Esophagus muscularis mucosa (tissue), 4 donors: Measurements from ENCODE around the gene CD72. TPM values are rescaled to one million over a fixed set of nuclear protein-coding genes. Genes with fewer than 3 reads are reported as not detected.
A peak's percentile ranks its signal among the peaks of the same experiment; 100 is the strongest.

Source experiments
- DNase-seq: peaks from one replicate; pipeline ENCODE4 v3.0.0-alpha.2; 2017; ENCODE audit errors: extremely low spot score
- H3K27ac ChIP-seq, 4 donors: fragments of 200-600 bp; sonication (generic); replicated peaks in 1 of 4; 1 replicate in 3 of 4; 2 replicates in 1 of 4; pipeline ENCODE4 v1.5.1; 2016 to 2019; ENCODE audit warnings: mild to moderate bottlenecking in 1 of 4
- H3K27me3 ChIP-seq, 4 donors: fragments of 200-600 bp; sonication (generic); one replicate each; pipeline versions ENCODE4 v1.5.1 to v1.6.0; 2016 to 2019
- H3K36me3 ChIP-seq, 4 donors: fragments of 200-600 bp; sonication (generic); one replicate each; pipeline ENCODE4 v1.5.1; 2016 to 2019
- H3K4me1 ChIP-seq, 4 donors: fragments of 200-600 bp; sonication (generic); one replicate each; pipeline ENCODE4 v1.5.1; 2016 to 2019
- H3K4me3 ChIP-seq, 4 donors: fragments of 200-600 bp; sonication (generic); 1 replicate in 2 of 4; 2 replicates in 2 of 4; pipeline ENCODE4 v1.5.1; 2016 to 2019; ENCODE audit warnings: mild to moderate bottlenecking in 4 of 4, moderate library complexity in 1 of 4
- H3K9me3 ChIP-seq, 4 donors: fragments of 200-600 bp; sonication (generic); 1 replicate in 3 of 4; 2 replicates in 1 of 4; pipeline ENCODE4 v1.5.1; 2016 to 2019
- CTCF ChIP-seq, 3 experiments: fragments of 200-600 bp in 2 of 3; fragments of 450-650 bp in 1 of 3; sonication (generic) in 2 of 3; IDR thresholded peaks; one replicate each; pipeline ENCODE4 v1.5.1; 2017 to 2019; ENCODE audit warnings: antibody characterized with exemption in 3 of 3, mild to moderate bottlenecking in 2 of 3, moderate library complexity in 1 of 3
- EP300 ChIP-seq: sonication (generic); formaldehyde crosslinking; IDR thresholded peaks from one replicate; pipeline ENCODE4 v1.6.1; 2017; ENCODE audit warnings: antibody characterized with exemption
- POLR2A ChIP-seq: fragments of 450-650 bp; IDR thresholded peaks from one replicate; pipeline ENCODE4 v1.6.1; 2017; ENCODE audit warnings: antibody characterized with exemption, moderate library complexity, mild to moderate bottlenecking, low read depth
- POLR2AphosphoS5 ChIP-seq, 2 donors: sonication (generic); formaldehyde crosslinking; IDR thresholded peaks; one replicate each; pipeline ENCODE4 v1.6.1; 2017; ENCODE audit warnings: antibody characterized with exemption in 2 of 2
- WGBS: methylation state at CpG from one replicate; pipeline ENCODE4 v1.1.5; 2018; 5-methylcytosine and 5-hydroxymethylcytosine counted together
- intact Hi-C: fragments of 100-400 bp; cut with DNase I; formaldehyde crosslinking; loops from one replicate; pipeline ENCODE4 v1.15.1; 2023
- total RNA-seq, 4 donors: library from RNA; depleted of rRNA; stranded (reverse); fragments of >200 nt; gene quantifications; one replicate each; pipeline versions ENCODE4 v1.1.0 to v1.2.1, GENCODE V29; 2016

The CD72 gene
- total RNA-seq, 4 donors from 2014 or later, result 1.4 to 2.2 TPM; not detected in 2

- H3K4me1 ChIP-seq, result peaks cover 28 to 52% (median 48%) of the 10 kb centered on the region in 4 donors
- H3K36me3 ChIP-seq, result peaks cover 9 to 32% (median 28%) of the 10 kb centered on the region in 4 donors
- TF ChIP-seq CTCF (IDR thresholded peaks at IDR 0.05), result no peak
- peak; percentile 53 to 67 for TF ChIP-seq POLR2AphosphoS5 (IDR thresholded peaks at IDR 0.05)
- no peak for TF ChIP-seq EP300
- H3K27me3 ChIP-seq, result no peaks in the 10 kb centered on the region
- H3K4me3 ChIP-seq, result no peak overlapping the region
- DNase-seq, result no peak
- H3K27ac ChIP-seq, result peak overlapping the region; percentile 77 to 84 (median 80)
- 54% methylated on average over 7 of the region's 7 CpGs for WGBS
- H3K9me3 ChIP-seq, result no peaks in the 10 kb centered on the region
- intact Hi-C loops, result loop anchor here (5.0 kb wide), 1 partner anchor 38 kb away; no protein-coding TSS in a partner anchor
Observed at GRCh38 chr9:35564658-35565061, 53.6 kb downstream of the CD72 start.

- H3K4me3 ChIP-seq, result peak overlapping the region; percentile 19 to 44 (median 22)
- DNase-seq, result no peak
- peaks cover 16 to 41% (median 37%) of the 10 kb centered on the region in 4 donors for H3K36me3 ChIP-seq
- WGBS, result 25% methylated on average over 13 of the region's 14 CpGs
- peak; percentile 22 to 66 for TF ChIP-seq POLR2AphosphoS5 (IDR thresholded peaks at IDR 0.05)
- no peak for TF ChIP-seq POLR2A
- peak overlapping the region; percentile 77 to 84 (median 80) for H3K27ac ChIP-seq
- H3K9me3 ChIP-seq, result no peaks in the 10 kb centered on the region
- peaks cover 28 to 52% (median 48%) of the 10 kb centered on the region in 4 donors for H3K4me1 ChIP-seq
- H3K27me3 ChIP-seq, result no peaks in the 10 kb centered on the region
- intact Hi-C loops, result loop anchor here (5.0 kb wide), 1 partner anchor 39 kb away; no protein-coding TSS in a partner anchor
Observed at GRCh38 chr9:35563791-35564197, 54.4 kb downstream of the CD72 start.

DNA sequence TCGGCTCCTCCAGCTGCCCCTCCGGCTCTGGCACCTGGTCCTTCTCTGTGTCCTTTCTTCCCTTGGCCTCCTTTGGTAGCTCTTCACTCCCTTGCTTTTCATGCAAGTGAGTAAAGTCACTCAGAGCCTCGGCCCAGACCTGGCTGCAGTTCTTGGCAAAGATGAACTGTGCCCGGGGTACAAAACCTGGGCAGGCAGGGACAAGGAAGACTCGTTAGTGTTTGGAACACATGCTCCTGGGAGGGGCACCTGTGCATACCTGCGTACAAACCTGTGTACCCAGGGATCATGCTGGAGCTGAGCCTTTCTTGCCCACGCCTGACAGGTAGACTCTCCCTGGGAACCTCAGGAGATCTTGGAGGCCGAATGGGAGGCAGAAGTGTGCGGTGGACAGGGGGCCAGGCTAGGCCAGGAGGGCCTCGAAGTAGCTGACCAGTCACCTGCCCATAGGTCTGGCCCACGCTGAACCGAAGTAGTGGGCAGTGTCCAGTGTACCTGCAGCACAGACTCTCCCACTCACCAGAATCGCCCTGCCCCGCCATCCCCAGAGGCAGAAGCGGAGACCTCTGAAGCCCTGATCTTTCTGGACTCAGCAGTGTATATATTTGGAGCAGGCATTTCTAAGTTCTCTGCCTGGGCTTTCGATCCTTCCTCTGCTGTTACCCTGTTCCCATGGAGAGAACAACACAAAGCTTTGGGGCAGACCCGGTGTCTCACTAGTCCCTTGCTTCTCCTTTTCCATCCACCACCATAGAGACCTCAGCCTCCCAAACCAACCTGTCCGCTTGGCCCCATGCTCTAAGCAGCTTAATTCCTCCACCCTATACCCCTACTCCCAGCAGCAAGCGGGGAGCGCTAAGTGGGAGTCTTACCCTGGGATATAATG, 55.1 kb downstream of the CD72 start:
- TF ChIP-seq POLR2A (no peak), EP300 (no peak), CTCF (IDR thresholded peaks at IDR 0.05) (no peak), POLR2AphosphoS5 (IDR thresholded peaks at IDR 0.05) (no peak)
- Histone ChIP-seq H3K27ac (peak overlapping the region; percentile 77 to 84 (median 80)), H3K27me3 (no peaks in the 10 kb centered on the region), H3K9me3 (no peaks in the 10 kb centered on the region), H3K4me3 (peak overlapping the region; percentile 19 to 44 (median 22)), H3K4me1 (peaks cover 28 to 52% (median 48%) of the 10 kb centered on the region in 4 donors), H3K36me3 (peaks cover 20 to 47% (median 44%) of the 10 kb centered on the region in 4 donors)
- no peak for DNase-seq
- intact Hi-C loops, result loop anchor here (5.0 kb wide), 1 partner anchor 39 kb away; no protein-coding TSS in a partner anchor
- WGBS, result 66% methylated on average over 16 of the region's 20 CpGs

GRCh38 chr9:35561468-35562261, 56.5 kb downstream of the CD72 start:
- intact Hi-C loops, result loop anchor here (5.0 kb wide), 1 partner anchor 41 kb away; no protein-coding TSS in a partner anchor
- peak overlapping the region; percentile 41 to 82 (median 65) for H3K27ac ChIP-seq
- H3K27me3 ChIP-seq, result no peaks in the 10 kb centered on the region
- 90% methylated on average over 4 of the region's 6 CpGs for WGBS
- no peaks in the 10 kb centered on the region for H3K9me3 ChIP-seq
- H3K4me3 ChIP-seq, result no peak overlapping the region
- no peak for DNase-seq
- H3K4me1 ChIP-seq, result peaks cover 28 to 52% (median 48%) of the 10 kb centered on the region in 4 donors
- H3K36me3 ChIP-seq, result peaks cover 35 to 62% (median 58%) of the 10 kb centered on the region in 4 donors
- TF ChIP-seq POLR2A (no peak), POLR2AphosphoS5 (IDR thresholded peaks at IDR 0.05) (no peak), EP300 (no peak), CTCF (IDR thresholded peaks at IDR 0.05) (no peak)
